Measurements from ENCODE around the gene DMRTC2.

GRCh38 chr19:41864374-41864773 is 19.5 kb downstream of the DMRTC2 start:
- TF ChIP-seq, protein P1, sequence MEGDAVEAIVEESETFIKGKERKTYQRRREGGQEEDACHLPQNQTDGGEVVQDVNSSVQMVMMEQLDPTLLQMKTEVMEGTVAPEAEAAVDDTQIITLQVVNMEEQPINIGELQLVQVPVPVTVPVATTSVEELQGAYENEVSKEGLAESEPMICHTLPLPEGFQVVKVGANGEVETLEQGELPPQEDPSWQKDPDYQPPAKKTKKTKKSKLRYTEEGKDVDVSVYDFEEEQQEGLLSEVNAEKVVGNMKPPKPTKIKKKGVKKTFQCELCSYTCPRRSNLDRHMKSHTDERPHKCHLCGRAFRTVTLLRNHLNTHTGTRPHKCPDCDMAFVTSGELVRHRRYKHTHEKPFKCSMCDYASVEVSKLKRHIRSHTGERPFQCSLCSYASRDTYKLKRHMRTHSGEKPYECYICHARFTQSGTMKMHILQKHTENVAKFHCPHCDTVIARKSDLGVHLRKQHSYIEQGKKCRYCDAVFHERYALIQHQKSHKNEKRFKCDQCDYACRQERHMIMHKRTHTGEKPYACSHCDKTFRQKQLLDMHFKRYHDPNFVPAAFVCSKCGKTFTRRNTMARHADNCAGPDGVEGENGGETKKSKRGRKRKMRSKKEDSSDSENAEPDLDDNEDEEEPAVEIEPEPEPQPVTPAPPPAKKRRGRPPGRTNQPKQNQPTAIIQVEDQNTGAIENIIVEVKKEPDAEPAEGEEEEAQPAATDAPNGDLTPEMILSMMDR (tag by site-specific recombination; IDR thresholded peaks at IDR 0.05) = no peak
- TF ChIP-seq, protein P2, sequence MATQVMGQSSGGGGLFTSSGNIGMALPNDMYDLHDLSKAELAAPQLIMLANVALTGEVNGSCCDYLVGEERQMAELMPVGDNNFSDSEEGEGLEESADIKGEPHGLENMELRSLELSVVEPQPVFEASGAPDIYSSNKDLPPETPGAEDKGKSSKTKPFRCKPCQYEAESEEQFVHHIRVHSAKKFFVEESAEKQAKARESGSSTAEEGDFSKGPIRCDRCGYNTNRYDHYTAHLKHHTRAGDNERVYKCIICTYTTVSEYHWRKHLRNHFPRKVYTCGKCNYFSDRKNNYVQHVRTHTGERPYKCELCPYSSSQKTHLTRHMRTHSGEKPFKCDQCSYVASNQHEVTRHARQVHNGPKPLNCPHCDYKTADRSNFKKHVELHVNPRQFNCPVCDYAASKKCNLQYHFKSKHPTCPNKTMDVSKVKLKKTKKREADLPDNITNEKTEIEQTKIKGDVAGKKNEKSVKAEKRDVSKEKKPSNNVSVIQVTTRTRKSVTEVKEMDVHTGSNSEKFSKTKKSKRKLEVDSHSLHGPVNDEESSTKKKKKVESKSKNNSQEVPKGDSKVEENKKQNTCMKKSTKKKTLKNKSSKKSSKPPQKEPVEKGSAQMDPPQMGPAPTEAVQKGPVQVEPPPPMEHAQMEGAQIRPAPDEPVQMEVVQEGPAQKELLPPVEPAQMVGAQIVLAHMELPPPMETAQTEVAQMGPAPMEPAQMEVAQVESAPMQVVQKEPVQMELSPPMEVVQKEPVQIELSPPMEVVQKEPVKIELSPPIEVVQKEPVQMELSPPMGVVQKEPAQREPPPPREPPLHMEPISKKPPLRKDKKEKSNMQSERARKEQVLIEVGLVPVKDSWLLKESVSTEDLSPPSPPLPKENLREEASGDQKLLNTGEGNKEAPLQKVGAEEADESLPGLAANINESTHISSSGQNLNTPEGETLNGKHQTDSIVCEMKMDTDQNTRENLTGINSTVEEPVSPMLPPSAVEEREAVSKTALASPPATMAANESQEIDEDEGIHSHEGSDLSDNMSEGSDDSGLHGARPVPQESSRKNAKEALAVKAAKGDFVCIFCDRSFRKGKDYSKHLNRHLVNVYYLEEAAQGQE (tag by site-specific recombination; IDR thresholded peaks at IDR 0.05) = no peak
- TF ChIP-seq SETDB1 (IDR thresholded peaks at IDR 0.05; ENCODE audit: insufficient read length, low read length) (no peak), BCL11A (tag by site-specific recombination; IDR thresholded peaks at IDR 0.05; ENCODE audit: low read depth) (no peak), KLF7 (tag by site-specific recombination; IDR thresholded peaks at IDR 0.05; ENCODE audit: borderline replicate concordance) (no peak), KLF10 (tag by site-specific recombination; IDR thresholded peaks at IDR 0.05) (no peak), KLF8 (tag by site-specific recombination; IDR thresholded peaks at IDR 0.05) (no peak)
- TF ChIP-seq, protein P3, sequence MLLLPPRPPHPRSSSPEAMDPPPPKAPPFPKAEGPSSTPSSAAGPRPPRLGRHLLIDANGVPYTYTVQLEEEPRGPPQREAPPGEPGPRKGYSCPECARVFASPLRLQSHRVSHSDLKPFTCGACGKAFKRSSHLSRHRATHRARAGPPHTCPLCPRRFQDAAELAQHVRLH (tag by site-specific recombination; IDR thresholded peaks at IDR 0.05) = no peak
